Vagina (tissue), 2 donors: ENCODE measurements around the gene ATP6V0D1. TPM values are rescaled to one million over a fixed set of nuclear protein-coding genes. Genes with fewer than 3 reads are reported as not detected.

ENCODE experiments used
- DNase-seq, 2 donors: peaks; one replicate each; pipeline ENCODE4 v3.0.0-alpha.2; 2017; ENCODE audit errors: extremely low spot score in 2 of 2
- H3K27ac ChIP-seq: fragments of 200-600 bp; sonication (generic); one replicate; pipeline ENCODE4 v1.5.1; 2019
- H3K27me3 ChIP-seq: fragments of 200-600 bp; sonication (generic); one replicate; pipeline ENCODE4 v1.5.1; 2019
- H3K36me3 ChIP-seq, 2 donors: fragments of 200-600 bp; sonication (generic); one replicate each; pipeline ENCODE4 v1.5.1; 2017 to 2019
- H3K4me1 ChIP-seq: fragments of 200-600 bp; sonication (generic); one replicate; pipeline ENCODE4 v1.5.1; 2019
- H3K4me3 ChIP-seq, 2 donors: fragments of 200-600 bp; sonication (generic); 1 replicate in 1 of 2; 2 replicates in 1 of 2; pipeline ENCODE4 v1.5.1; 2016 to 2019
- H3K9me3 ChIP-seq: fragments of 200-600 bp; sonication (generic); one replicate; pipeline ENCODE4 v1.5.1; 2019
- POLR2A ChIP-seq, 2 donors: fragments of 450-650 bp; IDR thresholded peaks; one replicate each; pipeline ENCODE4 v1.6.1; 2017; ENCODE audit warnings: antibody characterized with exemption in 2 of 2, mild to moderate bottlenecking in 2 of 2, moderate library complexity in 2 of 2
- POLR2AphosphoS5 ChIP-seq, 2 donors: sonication (generic); formaldehyde crosslinking; IDR thresholded peaks; one replicate each; pipeline ENCODE4 v1.9.0; 2017; ENCODE audit warnings: antibody characterized with exemption in 2 of 2, mild to moderate bottlenecking in 2 of 2, low read depth in 1 of 2; ENCODE audit not compliant: insufficient read depth in 1 of 2
- intact Hi-C: fragments of 100-400 bp; cut with DNase I; formaldehyde crosslinking; loops from one replicate; pipeline ENCODE4 v1.15.1; 2023
- total RNA-seq: library from RNA; depleted of rRNA; stranded (reverse); fragments of >200 nt; gene quantifications from one replicate; pipeline ENCODE4 v1.2.3, GENCODE V29; 2016
- TF ChIP-seq, protein P1 (sequence below), 3 experiments: fragments of 450-650 bp in 2 of 3; fragments of 200-600 bp in 1 of 3; sonication (generic) in 1 of 3; IDR thresholded peaks; one replicate each; pipeline ENCODE4 v1.5.1; 2017 to 2019; ENCODE audit warnings: antibody characterized with exemption in 3 of 3, mild to moderate bottlenecking in 2 of 3, moderate library complexity in 2 of 3

ATP6V0D1 gene
- total RNA-seq, 1 donor from 2014 or later, result 110 TPM

DNA sequence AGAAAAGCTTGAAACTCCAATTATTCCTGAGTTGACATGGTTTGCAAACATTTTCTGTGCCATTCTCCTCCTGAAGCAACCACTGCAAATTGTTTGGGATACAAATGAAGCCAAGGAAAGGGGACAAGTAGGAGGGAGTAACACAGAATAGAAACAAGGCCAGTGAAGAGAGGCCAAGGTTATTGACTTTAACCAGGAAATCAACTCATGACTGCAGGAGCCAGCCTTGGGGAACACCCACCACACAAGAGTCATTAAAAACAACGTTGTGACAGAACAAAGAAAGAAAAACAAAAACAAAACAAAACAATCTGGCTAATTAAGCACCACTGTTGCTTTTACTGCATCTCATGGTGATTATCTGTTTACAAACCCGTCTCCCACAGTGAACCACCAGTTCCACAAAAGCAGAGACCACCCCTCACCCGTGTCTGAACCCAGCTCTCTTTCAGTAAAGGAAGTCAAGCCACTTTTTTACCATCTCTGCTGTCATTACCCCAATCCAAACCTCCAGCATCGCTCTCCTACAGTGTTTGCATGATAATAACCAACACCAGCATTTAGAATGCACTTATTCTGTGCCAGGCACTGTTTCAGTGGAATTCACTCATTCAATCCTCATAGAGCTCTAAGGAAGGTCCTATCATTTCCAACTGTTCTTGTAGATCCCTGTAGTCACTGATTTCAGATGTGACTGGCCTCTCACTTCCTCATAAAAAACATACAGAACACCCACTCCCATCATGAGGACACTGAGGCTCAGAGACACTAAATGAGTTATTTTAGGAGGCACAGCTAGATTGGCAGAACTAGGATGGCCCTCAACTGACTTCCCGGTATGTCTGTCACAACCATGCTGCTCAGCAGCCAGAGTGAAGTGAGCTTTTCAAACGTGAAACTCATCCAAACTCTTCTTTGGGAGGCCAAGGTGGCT lies 66.7 kb downstream of the ATP6V0D1 start:
- H3K9me3 ChIP-seq, result no peaks in the 10 kb centered on the region
- intact Hi-C loops, result no loop called here
- no peak overlapping the region for H3K27ac ChIP-seq
- no peaks in the 10 kb centered on the region for H3K27me3 ChIP-seq
- TF ChIP-seq, protein P1, sequence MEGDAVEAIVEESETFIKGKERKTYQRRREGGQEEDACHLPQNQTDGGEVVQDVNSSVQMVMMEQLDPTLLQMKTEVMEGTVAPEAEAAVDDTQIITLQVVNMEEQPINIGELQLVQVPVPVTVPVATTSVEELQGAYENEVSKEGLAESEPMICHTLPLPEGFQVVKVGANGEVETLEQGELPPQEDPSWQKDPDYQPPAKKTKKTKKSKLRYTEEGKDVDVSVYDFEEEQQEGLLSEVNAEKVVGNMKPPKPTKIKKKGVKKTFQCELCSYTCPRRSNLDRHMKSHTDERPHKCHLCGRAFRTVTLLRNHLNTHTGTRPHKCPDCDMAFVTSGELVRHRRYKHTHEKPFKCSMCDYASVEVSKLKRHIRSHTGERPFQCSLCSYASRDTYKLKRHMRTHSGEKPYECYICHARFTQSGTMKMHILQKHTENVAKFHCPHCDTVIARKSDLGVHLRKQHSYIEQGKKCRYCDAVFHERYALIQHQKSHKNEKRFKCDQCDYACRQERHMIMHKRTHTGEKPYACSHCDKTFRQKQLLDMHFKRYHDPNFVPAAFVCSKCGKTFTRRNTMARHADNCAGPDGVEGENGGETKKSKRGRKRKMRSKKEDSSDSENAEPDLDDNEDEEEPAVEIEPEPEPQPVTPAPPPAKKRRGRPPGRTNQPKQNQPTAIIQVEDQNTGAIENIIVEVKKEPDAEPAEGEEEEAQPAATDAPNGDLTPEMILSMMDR (IDR thresholded peaks at IDR 0.05), result no peak
- TF ChIP-seq POLR2AphosphoS5 (IDR thresholded peaks at IDR 0.05; ENCODE audit: insufficient read depth in 1 of 2, low read depth in 1 of 2), result no peak
- TF ChIP-seq POLR2A (IDR thresholded peaks at IDR 0.05), result no peak
- H3K4me1 ChIP-seq, result peaks cover 30% of the 10 kb centered on the region
- no peaks in the 10 kb centered on the region for H3K36me3 ChIP-seq
- H3K4me3 ChIP-seq, result no peak overlapping the region
- DNase-seq, result no peak

DNA sequence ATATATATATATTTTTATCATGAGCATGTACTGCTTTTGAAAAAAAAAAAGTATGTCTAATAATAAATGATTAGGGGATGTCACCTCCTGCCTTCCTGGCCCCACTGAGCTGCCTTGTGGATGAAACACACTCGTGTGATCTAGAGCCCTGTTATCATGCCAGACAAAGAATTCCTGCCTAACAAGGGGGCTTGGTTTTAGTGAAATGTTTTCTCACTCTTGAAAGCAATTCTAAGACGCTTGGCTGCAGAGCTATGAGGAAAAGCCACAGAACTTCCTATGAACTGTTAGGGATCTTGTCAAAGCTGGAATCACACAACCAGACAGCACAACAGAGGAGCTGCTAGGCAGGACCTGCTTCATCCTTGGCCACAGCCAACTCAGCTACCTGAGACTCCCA lies 68.7 kb downstream of the ATP6V0D1 start:
- intact Hi-C loops, result no loop called here
- no peaks in the 10 kb centered on the region for H3K9me3 ChIP-seq

DNA sequence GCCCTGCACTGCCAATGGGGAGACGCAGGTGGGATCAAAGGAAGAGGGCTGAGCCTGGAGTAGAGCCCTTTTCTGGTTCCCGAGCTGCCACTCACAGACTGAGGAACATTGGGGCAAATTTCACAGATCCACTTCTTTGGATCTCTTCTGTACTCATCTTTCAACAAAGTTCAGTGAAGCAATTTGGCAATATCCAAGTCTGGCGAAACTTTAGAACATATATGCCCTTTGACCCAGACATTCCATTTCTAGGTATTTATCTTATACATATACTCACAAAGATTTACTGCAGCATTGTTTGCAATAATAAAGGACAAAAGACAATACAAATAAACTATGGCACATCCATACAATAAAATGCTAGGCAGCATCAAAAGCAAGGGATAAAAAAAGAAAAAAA lies 69.6 kb downstream of the ATP6V0D1 start:
- peaks cover 51% of the 10 kb centered on the region for H3K4me1 ChIP-seq
- H3K27me3 ChIP-seq, result no peaks in the 10 kb centered on the region
- no peak for TF ChIP-seq POLR2A (IDR thresholded peaks at IDR 0.05)
- TF ChIP-seq, protein P1 (IDR thresholded peaks at IDR 0.05), result no peak
- TF ChIP-seq POLR2AphosphoS5 (IDR thresholded peaks at IDR 0.05; ENCODE audit: insufficient read depth in 1 of 2, low read depth in 1 of 2), result no peak
- H3K36me3 ChIP-seq, result no peaks in the 10 kb centered on the region
- intact Hi-C loops, result no loop called here
- no peak for DNase-seq
- no peak overlapping the region for H3K4me3 ChIP-seq
- H3K27ac ChIP-seq, result no peak overlapping the region
- H3K9me3 ChIP-seq, result no peaks in the 10 kb centered on the region

More for the DNA sequence above, 68.7 kb downstream of the ATP6V0D1 start:
- H3K4me1 ChIP-seq, result peaks cover 41% of the 10 kb centered on the region
- H3K36me3 ChIP-seq, result no peaks in the 10 kb centered on the region
- TF ChIP-seq POLR2A (IDR thresholded peaks at IDR 0.05) (no peak), POLR2AphosphoS5 (IDR thresholded peaks at IDR 0.05; ENCODE audit: insufficient read depth in 1 of 2, low read depth in 1 of 2) (no peak)
- TF ChIP-seq, protein P1 (IDR thresholded peaks at IDR 0.05), result no peak
- H3K4me3 ChIP-seq, result no peak overlapping the region
- H3K27ac ChIP-seq, result no peak overlapping the region
- no peak for DNase-seq
- no peaks in the 10 kb centered on the region for H3K27me3 ChIP-seq

DNA sequence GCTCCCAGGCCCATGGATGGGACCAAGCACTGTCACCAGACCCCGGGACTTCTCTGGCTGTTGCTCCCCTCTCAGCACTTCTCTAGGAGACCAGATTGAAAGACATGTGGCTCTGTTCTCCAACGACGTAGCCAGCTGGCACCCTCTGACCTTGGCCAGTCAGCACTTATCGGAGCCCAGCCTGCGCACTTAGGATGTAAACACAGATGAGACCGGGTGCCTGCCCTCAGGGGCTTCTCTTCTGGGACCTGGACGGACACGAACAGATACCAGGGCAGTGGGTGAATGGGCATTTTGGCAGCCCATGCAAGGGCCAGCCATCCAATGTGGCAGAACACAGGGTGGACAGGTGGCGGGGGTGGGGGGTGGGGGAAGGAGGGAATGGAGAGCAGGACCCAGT lies 71.3 kb downstream of the ATP6V0D1 start:
- intact Hi-C loops, result no loop called here
- Histone ChIP-seq H3K27ac (no peak overlapping the region), H3K4me1 (peaks cover 52% of the 10 kb centered on the region), H3K4me3 (no peak overlapping the region), H3K27me3 (no peaks in the 10 kb centered on the region), H3K9me3 (no peaks in the 10 kb centered on the region), H3K36me3 (no peaks in the 10 kb centered on the region)
- DNase-seq, result no peak
- TF ChIP-seq, protein P1 (IDR thresholded peaks at IDR 0.05), result no peak
- TF ChIP-seq POLR2A (IDR thresholded peaks at IDR 0.05) (no peak), POLR2AphosphoS5 (IDR thresholded peaks at IDR 0.05; ENCODE audit: insufficient read depth in 1 of 2, low read depth in 1 of 2) (no peak)
